Measurements from ENCODE around the gene JADE1. TPM values are rescaled to one million over a fixed set of nuclear protein-coding genes. Genes with fewer than 3 reads are reported as not detected.

Gene JADE1
- polyA plus RNA-seq, 1 donor (not counting 4 experiments of a cell fraction or from before 2014, with no cell fraction given), result 2.8 TPM

GRCh38 chr4:128879283-128879682, 69.8 kb downstream of the JADE1 start:
- H3K79me2 ChIP-seq (ENCODE audit: control insufficient read depth, insufficient read depth, low read length), result no peaks in the 10 kb centered on the region
- no peak overlapping the region for H3K27ac ChIP-seq (ENCODE audit: control insufficient read depth, insufficient read depth, low read length)
- no peak overlapping the region for H3K9ac ChIP-seq (ENCODE audit: control insufficient read depth, extremely low read depth, insufficient read depth, low read length)
- no peaks in the 10 kb centered on the region for H3K4me1 ChIP-seq (ENCODE audit: control insufficient read depth, extremely low read depth, insufficient read depth, low read length)
- H3K4me3 ChIP-seq (ENCODE audit: control insufficient read depth in 2 of 3, extremely low read depth in 1 of 3, insufficient read depth in 2 of 3, low read depth in 1 of 3, low read length in 3 of 3), result no peak overlapping the region
- H3K4me2 ChIP-seq (ENCODE audit: control insufficient read depth, extremely low read depth, insufficient read depth, low read depth, low read length), result no peak overlapping the region
- no peaks in the 10 kb centered on the region for H4K20me1 ChIP-seq (ENCODE audit: control insufficient read depth, extremely low read depth, insufficient read depth, low read length)
- no peaks in the 10 kb centered on the region for H3K27me3 ChIP-seq (ENCODE audit: control insufficient read depth, extremely low read depth, insufficient read depth, low read length)
- TF ChIP-seq EZH2 (IDR thresholded peaks at IDR 0.05; ENCODE audit: low read length) (no peak), CTCF (optimal IDR thresholded peaks at IDR 0.05 in 1 of 3, IDR thresholded peaks at IDR 0.05 in 1 of 3, conservative IDR thresholded peaks at IDR 0.05 in 1 of 3; ENCODE audit: extremely low read depth in 1 of 3, insufficient read depth in 2 of 3, low read length in 3 of 3) (no peak)
- no peak overlapping the region for H2AFZ ChIP-seq (ENCODE audit: control insufficient read depth, low read length)
- H3K9me1 ChIP-seq (ENCODE audit: control insufficient read depth, extremely low read depth, insufficient read depth, low read length), result no peaks in the 10 kb centered on the region
- dilution Hi-C loops (cut with MboI; ENCODE audit: extremely low pct_ligation_motif_present, low sequenced_read_pairs), result no loop called here
- no peaks in the 10 kb centered on the region for H3K36me3 ChIP-seq (ENCODE audit: control insufficient read depth in 2 of 2, extremely low read depth in 1 of 2, insufficient read depth in 2 of 2, low read length in 2 of 2)
- no peaks in the 10 kb centered on the region for H3K9me3 ChIP-seq (ENCODE audit: control insufficient read depth, low read depth, low read length)
- FAIRE-seq (no peak), DNase-seq (ENCODE audit: low read depth, low spot score) (no peak)

GRCh38 chr4:128879971-128880370, 70.5 kb downstream of the JADE1 start:
- dilution Hi-C loops (cut with MboI; ENCODE audit: extremely low pct_ligation_motif_present, low sequenced_read_pairs), result no loop called here
- Histone ChIP-seq H3K27ac (ENCODE audit: control insufficient read depth, insufficient read depth, low read length) (no peak overlapping the region), H2AFZ (ENCODE audit: control insufficient read depth, low read length) (no peak overlapping the region)

More at GRCh38 chr4:128879971-128880370, 70.5 kb downstream of the JADE1 start:
- H3K4me1 ChIP-seq (ENCODE audit: control insufficient read depth, extremely low read depth, insufficient read depth, low read length), result no peaks in the 10 kb centered on the region
- FAIRE-seq, result no peak
- no peak overlapping the region for H3K9ac ChIP-seq (ENCODE audit: control insufficient read depth, extremely low read depth, insufficient read depth, low read length)
- H3K9me3 ChIP-seq (ENCODE audit: control insufficient read depth, low read depth, low read length), result no peaks in the 10 kb centered on the region
- no peak overlapping the region for H3K4me3 ChIP-seq (ENCODE audit: control insufficient read depth in 2 of 3, extremely low read depth in 1 of 3, insufficient read depth in 2 of 3, low read depth in 1 of 3, low read length in 3 of 3)
- no peak overlapping the region for H3K4me2 ChIP-seq (ENCODE audit: control insufficient read depth, extremely low read depth, insufficient read depth, low read depth, low read length)
- H3K27me3 ChIP-seq (ENCODE audit: control insufficient read depth, extremely low read depth, insufficient read depth, low read length), result no peaks in the 10 kb centered on the region
- no peaks in the 10 kb centered on the region for H4K20me1 ChIP-seq (ENCODE audit: control insufficient read depth, extremely low read depth, insufficient read depth, low read length)
- H3K9me1 ChIP-seq (ENCODE audit: control insufficient read depth, extremely low read depth, insufficient read depth, low read length), result no peaks in the 10 kb centered on the region
- no peaks in the 10 kb centered on the region for H3K79me2 ChIP-seq (ENCODE audit: control insufficient read depth, insufficient read depth, low read length)
- TF ChIP-seq EZH2 (IDR thresholded peaks at IDR 0.05; ENCODE audit: low read length) (no peak), CTCF (optimal IDR thresholded peaks at IDR 0.05 in 1 of 3, IDR thresholded peaks at IDR 0.05 in 1 of 3, conservative IDR thresholded peaks at IDR 0.05 in 1 of 3; ENCODE audit: extremely low read depth in 1 of 3, insufficient read depth in 2 of 3, low read length in 3 of 3) (no peak)
- H3K36me3 ChIP-seq (ENCODE audit: control insufficient read depth in 2 of 2, extremely low read depth in 1 of 2, insufficient read depth in 2 of 2, low read length in 2 of 2), result no peaks in the 10 kb centered on the region
- DNase-seq (ENCODE audit: low read depth, low spot score), result no peak

Measured in keratinocyte (primary cell).